T1000 (cell line): Measurements from ENCODE around the gene KSR2.
"Not testable (repeated sequence)": the region's sequence is repeated elsewhere in the genome, so short reads cannot be mapped to it uniquely, and the experiment has no call there.

Experiments used
- DNase-seq: peaks from one replicate; lab custom pipeline; 2025; ENCODE audit warnings: mixed read lengths; lab: John Stamatoyannopoulos, UW

Gene KSR2

GRCh38 chr12:117820216-117820907 is 148.4 kb downstream of the KSR2 start:
- no peak for DNase-seq

DNA sequence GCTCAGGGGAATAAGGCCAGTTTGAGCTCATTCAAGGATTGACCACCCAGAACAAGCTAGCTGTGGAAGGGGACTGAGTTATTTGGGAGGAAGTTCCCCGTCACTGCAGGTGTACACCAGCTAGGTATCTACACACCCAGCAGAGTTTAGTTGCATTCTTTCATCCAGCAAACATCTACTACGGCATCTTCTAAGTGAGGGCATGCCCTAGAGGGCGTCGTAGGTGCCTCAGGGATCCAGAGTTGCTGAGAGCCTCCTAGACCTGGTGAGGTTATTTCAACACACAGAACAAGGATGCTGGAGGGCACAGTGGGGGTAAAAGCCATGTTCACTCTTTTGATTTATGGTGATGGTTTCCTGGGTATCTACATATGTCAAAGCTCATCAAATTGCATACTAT is 149.6 kb downstream of the KSR2 start:
- DNase-seq: no peak

DNA sequence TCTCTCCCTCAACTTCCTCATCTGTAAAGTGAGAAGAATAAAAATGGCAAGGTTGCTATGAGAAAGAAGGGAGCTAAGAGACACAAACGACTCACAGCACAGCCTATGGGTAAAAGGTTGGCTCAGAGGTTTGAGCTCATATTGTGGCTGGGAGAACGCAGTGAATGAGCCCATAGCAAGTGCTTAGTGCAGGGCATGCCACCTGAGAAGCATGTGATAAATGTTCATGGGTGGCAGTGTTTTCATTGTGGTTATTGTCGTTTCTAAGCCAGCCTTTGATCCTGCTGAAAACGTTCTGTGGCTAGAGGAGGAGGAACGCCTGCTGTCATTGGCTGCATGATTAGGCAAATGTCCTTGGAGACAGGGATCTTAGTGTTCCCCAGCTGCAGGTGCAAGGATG is 150.4 kb downstream of the KSR2 start:
- DNase-seq: no peak

GRCh38 chr12:117809509-117809908 is 159.3 kb downstream of the KSR2 start:
- no peak for DNase-seq

GRCh38 chr12:117807946-117808345 is 160.8 kb downstream of the KSR2 start:
- DNase-seq: no peak

DNA sequence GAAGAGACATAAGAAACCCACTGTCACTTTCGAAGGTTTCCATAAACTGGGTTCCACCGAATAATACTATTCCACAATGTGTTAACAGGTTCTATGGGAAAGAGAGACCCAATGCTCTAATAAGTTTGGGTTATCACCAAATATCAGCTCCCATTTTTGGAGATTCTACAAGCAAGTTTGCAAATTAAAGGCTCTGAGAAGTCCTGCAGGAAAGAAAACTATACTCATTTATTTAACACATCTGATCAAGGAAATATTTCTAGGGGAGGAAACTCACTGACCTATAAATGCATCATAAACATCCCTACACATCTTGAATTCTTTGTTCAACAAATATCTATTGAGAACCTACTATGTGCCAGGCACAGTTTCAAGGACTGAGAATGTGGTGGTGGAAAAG is 161.4 kb downstream of the KSR2 start:
- no peak for DNase-seq

GRCh38 chr12:117805865-117806264 is 162.9 kb downstream of the KSR2 start:
- DNase-seq: no peak

DNA sequence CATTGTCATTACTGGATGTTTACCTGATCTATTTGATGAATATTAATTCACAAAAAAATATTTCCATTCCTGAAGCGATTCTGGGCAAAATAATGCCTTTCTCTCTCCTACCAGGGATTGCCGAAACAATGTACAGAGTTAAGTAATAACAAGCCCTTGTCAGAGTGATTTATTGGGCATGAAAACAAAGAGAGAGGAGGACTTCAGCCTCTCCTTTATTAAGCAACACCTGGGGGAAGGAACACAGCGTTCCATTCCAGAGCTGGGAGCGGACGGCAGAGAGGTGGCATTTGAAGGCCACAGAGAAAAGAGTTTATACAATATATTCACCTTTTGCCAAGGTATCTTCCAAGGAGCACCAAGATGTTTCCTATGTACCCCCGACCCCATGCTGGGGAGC is 165.8 kb downstream of the KSR2 start:
- no peak for DNase-seq

- DNase-seq: not testable (repeated sequence)
These were observed 168.1 kb downstream of the KSR2 start for GRCh38 chr12:117800711-117801110.

- no peak for DNase-seq
These were observed 171.6 kb downstream of the KSR2 start for GRCh38 chr12:117797202-117797601.

- DNase-seq: no peak
These were observed 175.8 kb downstream of the KSR2 start for GRCh38 chr12:117792877-117793424.

DNA sequence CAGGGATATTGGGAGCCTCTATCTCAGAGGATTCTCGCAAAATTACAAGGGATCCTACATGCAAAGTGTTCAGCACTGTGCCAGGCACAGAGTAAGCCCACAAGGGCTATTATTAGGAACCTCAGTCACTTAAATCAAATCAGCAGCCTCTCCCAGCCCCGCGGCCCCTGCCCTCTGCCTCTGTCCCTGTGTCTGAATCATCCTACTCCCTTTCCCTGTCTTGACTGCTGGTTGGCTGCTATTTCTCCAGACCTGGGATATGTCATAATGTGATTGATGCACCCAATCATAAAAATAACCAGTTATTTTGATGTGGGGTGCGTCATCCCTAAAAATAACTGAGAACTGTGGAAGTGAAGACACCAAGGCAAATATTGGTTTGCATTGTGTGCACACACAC is 176.3 kb downstream of the KSR2 start:
- no peak for DNase-seq

DNA sequence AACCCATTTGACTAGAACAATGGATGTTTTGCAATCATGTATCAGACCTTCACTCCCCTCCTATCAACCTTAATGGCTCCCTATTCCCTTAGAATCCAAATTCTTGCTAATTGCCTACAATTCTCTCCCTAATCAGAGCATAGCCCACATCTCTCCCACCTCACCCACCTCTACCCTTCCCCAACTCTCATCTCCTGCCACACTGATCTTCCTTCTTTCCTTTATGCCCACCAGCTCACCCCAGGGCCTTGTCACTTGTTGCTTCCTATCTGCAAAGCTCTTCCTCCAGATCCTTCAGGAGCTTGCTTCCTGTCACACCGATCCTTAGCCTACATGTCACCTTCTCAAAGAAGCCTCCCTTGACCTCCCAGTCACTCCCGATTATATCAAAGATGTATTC is 177.8 kb downstream of the KSR2 start:
- DNase-seq: no peak

DNA sequence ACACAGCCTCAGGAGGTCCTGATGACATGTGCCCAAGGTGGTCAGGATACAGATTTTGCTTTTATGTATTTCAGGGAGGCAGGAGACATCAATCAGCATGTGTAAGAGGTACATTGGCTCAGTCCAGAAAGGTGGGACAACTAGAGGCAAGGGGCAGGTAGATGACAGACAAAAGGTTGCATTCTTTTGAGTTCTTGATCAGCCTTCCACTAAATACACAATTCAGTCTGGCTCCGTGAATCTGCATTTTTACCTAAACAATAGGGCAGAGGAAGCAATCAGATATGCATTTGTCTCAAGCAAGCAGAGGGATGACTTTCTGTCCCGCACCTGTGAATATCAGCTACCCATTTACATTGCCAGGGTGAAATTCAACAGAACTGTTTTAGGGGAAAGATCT is 178.6 kb downstream of the KSR2 start:
- DNase-seq: no peak

DNA sequence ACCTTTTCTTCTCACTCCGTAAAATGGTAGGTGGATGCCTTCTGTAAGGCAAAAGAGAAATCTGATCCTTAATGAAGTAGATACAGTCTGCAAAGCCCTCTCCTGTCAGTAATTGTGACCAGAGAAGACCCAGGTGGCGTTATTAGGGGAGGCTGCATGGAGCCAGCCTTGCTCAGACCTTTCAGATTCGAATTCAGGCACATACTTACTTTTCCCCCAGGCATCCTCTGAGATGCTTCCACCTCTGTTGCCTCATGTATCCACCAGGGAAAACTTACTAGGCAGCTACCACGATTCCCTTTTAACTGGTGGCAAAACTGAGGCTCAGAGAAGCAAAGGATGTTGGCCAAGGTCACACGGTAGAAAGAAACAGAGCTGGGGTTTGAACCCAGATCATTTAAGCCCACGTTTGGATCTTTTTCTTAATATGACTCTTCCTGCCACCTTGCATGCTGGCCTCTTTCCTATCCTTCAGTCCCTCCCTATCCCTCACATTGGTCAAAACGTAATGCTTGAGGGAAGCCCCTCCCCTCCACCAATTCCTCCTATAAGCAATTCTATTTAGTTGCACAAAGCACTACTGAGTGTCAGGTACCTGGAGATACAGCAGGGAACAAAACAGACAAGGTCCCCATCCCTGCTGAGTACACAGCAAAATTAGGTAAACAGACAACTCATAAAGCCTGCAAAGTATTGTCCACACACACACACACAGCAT is 179.4 kb downstream of the KSR2 start:
- no peak for DNase-seq

GRCh38 chr12:117778656-117779055 is 190.1 kb downstream of the KSR2 start:
- no peak for DNase-seq

DNA sequence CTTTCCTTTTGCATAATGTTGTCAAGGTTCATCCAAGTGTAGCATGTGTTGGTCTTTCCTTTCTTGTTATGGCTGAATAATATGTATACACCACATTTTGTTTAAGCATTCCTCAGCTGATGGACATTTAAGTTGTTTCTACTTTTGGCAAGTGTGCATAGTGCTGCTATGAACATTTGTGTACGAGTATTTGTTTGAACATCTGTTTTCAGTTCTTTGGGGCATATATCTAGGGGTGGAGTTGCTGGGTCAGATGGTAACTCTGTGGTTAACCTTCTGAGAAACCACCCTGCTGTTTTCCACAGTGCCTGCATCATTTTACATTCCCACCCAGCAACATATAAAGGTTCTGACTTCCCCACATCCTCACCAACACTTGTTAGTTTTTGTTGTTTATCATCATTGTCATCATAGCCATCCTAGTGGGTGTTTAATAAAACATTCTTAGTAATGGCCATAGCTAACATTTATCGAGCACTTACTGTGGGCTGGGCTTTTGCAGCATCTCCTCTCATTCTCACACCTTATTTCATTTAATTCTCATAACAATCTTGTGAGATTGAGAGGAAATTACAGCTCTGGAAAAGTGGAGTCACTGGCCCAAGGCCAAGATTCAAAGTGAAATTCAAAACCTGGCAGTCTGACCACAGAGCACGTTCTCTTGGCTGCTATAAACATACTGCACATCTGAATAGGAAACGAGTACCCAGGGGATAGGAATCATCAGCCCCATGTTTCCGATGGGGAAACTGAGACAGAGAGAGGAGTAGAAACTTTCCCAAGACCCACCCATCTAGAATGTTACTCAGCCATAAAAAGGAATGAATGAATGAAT is 193.6 kb downstream of the KSR2 start:
- no peak for DNase-seq

- no peak for DNase-seq
These were observed 199.9 kb downstream of the KSR2 start for GRCh38 chr12:117768860-117769259.

DNA sequence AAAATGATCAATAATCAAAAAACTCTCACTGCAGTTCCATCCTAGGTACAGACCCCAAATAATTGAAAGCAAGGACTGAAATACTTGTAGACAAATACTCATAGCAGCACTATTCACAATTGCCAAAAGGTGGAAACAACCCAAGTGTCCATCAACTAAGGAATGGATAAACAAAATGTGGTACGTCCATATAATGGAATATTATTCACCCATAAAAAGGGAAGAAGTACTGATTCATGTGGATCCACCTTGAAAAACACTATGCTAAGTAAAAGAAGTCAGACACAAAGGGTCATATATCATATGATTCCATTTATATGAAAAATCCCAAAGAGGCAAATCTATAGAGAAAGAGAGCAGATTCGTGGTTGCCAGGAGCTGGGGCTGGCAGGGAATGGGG is 202.8 kb downstream of the KSR2 start:
- no peak for DNase-seq

DNA sequence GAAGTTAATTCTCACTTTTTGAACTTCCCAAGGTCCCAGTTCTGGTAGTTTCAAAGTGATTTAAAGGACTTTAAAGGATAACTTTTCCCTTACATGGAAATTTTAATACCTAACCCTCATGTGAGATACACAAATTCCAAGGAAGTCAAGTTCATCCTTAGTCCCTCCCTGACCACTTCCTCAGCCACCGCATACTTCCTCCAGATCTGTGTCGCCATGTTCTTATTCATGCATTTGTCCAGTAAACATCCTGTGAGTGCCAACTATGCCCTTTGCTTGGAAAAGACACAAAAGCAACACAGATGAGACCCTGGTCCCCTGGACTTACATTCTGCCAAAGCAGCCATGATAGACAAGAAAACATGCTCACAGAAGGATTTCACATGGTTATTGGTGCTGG is 206.6 kb downstream of the KSR2 start:
- DNase-seq: no peak

DNA sequence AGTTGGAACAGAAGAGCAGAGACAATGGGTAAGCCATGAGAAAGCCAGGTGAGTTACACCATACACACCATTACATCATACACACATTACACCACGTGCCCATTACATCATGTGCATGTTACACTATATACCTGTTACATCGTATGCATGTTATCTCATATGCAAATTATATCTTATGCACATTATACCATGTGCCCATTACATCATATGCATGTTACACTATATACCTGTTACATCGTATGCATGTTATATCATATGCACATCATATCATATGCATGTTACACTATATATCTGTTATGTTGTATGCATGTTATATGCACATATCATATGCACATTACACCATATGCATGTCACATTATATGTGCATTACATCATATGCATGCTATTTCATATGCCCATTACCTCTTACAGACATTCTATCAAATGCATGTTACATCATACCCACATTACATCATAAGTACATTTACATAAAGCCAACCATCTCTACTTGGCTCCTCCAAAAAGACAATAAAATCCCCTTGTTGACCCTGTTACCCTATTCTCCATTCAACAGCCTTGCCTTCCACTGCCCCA is 207.2 kb downstream of the KSR2 start:
- DNase-seq: no peak

- DNase-seq: no peak
These were observed 207.8 kb downstream of the KSR2 start for GRCh38 chr12:117760990-117761389.
